HCT116 (cell line): Measurements from ENCODE around the gene ARHGEF17. TPM values are rescaled to one million over a fixed set of nuclear protein-coding genes. Genes with fewer than 3 reads are reported as not detected.

Source experiments
- ATAC-seq: fragments of 200-7000 bp; cut with Tn5 transposase; 2 replicates; pipeline ENCODE4 v1.9.1; 2020; ENCODE audit warnings: mild to moderate bottlenecking, moderate library complexity
- BruUV-seq: library from RNA; stranded (reverse); fragments of 400-500 nt; replicated peaks from 2 replicates; lab custom pipeline; 2021; lab: Mats Ljungman, UMichigan
- CTCF ChIA-PET: fragments of 300-600 bp; sonication (Branson Sonifier 250); formaldehyde crosslinking; loops from one replicate; lab custom pipeline; 2021; ENCODE audit warnings: antibody characterized with exemption; lab: Charles Lee
- POLR2A ChIA-PET: fragments of 300-600, 350-600 bp; sonication (Branson Sonifier 250); formaldehyde crosslinking; loops from one replicate; lab custom pipeline; 2021; ENCODE audit warnings: antibody characterized with exemption; lab: Charles Lee
- RAD21 ChIA-PET, 2 experiments: fragments of 300-600 bp; sonication (Branson Sonifier 250); formaldehyde crosslinking; loops; one replicate each; lab custom pipeline; 2023; ENCODE audit warnings: low total read pairs in 2 of 2; ENCODE audit not compliant: uncharacterized antibody in 2 of 2, unreplicated experiment in 2 of 2, low non-redundant PET in 1 of 2; lab: Charles Lee
- DNase-seq: peaks from one replicate; pipeline ENCODE4 v3.0.0-alpha.2; 2010; ENCODE audit warnings: low read depth, low spot score
- H2AFZ ChIP-seq: fragments of 200-600 bp; shearing (Covaris generic), sonication (generic); 2 replicates; pipeline ENCODE4 v1.6.1; 2017; ENCODE audit warnings: low read depth, mixed run types, mixed read lengths, antibody characterized with exemption, low read length; ENCODE audit not compliant: poor library complexity, severe bottlenecking
- H3K27ac ChIP-seq: 2 replicates; pipeline ENCODE4 v1.5.1; 2012; ENCODE audit warnings: low read depth, low read length
- H3K27me3 ChIP-seq: fragments of 200-600 bp; sonication (generic); 2 replicates; pipeline ENCODE4 v1.6.1; 2016; ENCODE audit warnings: mixed run types, low read length, mixed read lengths; ENCODE audit not compliant: insufficient read depth
- H3K36me3 ChIP-seq, 2 experiments: fragments of 200-500 bp in 1 of 2; fragments of 200-600 bp in 1 of 2; sonication (Bioruptor generic) in 1 of 2; sonication (generic) in 1 of 2; 2 replicates each; pipeline versions ENCODE4 v1.5.1 to v1.6.1; 2014 to 2016; ENCODE audit warnings: low read length in 2 of 2, inconsistent platforms in 1 of 2, mixed read lengths in 1 of 2, mixed run types in 1 of 2; ENCODE audit not compliant: insufficient read depth in 2 of 2, control insufficient read depth in 1 of 2
- H3K4me1 ChIP-seq, 2 experiments: fragments of 200-600 bp in 1 of 2; sonication (generic) in 1 of 2; 2 replicates each; pipeline versions ENCODE4 v1.5.1 to v1.6.1; 2012 to 2017; ENCODE audit warnings: low read length in 2 of 2, inconsistent platforms in 1 of 2, mild to moderate bottlenecking in 1 of 2, mixed read lengths in 1 of 2, mixed run types in 1 of 2, moderate library complexity in 1 of 2; ENCODE audit not compliant: insufficient read depth in 2 of 2, control insufficient read depth in 1 of 2
- H3K4me2 ChIP-seq: fragments of 200-600 bp; sonication (generic); 2 replicates; pipeline ENCODE4 v1.6.1; 2017; ENCODE audit warnings: mixed run types, low read length, mixed read lengths
- H3K4me3 ChIP-seq, 2 experiments: fragments of 200-600 bp in 1 of 2; sonication (generic) in 1 of 2; replicated peaks in 1 of 2; 2 replicates each; pipeline ENCODE4 v1.5.1; 2011 to 2016; ENCODE audit warnings: low read length in 2 of 2, control low read depth in 1 of 2, low read depth in 1 of 2, mild to moderate bottlenecking in 1 of 2, mixed read lengths in 1 of 2, mixed run types in 1 of 2
- H3K79me2 ChIP-seq: fragments of 200-600 bp; sonication (generic); 2 replicates; pipeline ENCODE4 v1.6.1; 2017; ENCODE audit warnings: mild to moderate bottlenecking, mixed run types, low read length, moderate library complexity, mixed read lengths; ENCODE audit not compliant: insufficient read depth
- H3K9ac ChIP-seq: fragments of 200-600 bp; sonication (generic); 2 replicates; pipeline ENCODE4 v1.6.1; 2016; ENCODE audit warnings: low read length, mixed read lengths
- H3K9me2 ChIP-seq: fragments of 200-600 bp; sonication (generic), shearing (Covaris generic); 2 replicates; pipeline ENCODE4 v1.6.1; 2017; ENCODE audit warnings: mixed run types, mild to moderate bottlenecking, moderate library complexity; ENCODE audit not compliant: insufficient read depth
- H3K9me3 ChIP-seq, 2 experiments: fragments of 200-500 bp in 1 of 2; fragments of 200-600 bp in 1 of 2; sonication (Bioruptor generic) in 1 of 2; sonication (generic) in 1 of 2; 2 replicates each; pipeline ENCODE4 v1.6.1; 2014 to 2017; ENCODE audit warnings: low read length in 2 of 2, mixed read lengths in 2 of 2, inconsistent platforms in 1 of 2, low read depth in 1 of 2, mild to moderate bottlenecking in 1 of 2, mixed run types in 1 of 2, moderate library complexity in 1 of 2; ENCODE audit not compliant: control insufficient read depth in 1 of 2, insufficient read depth in 1 of 2
- H4K20me1 ChIP-seq: fragments of 200-600 bp; sonication (generic), shearing (Covaris generic); 2 replicates; pipeline ENCODE4 v1.6.1; 2017; ENCODE audit warnings: mixed run types, mild to moderate bottlenecking, moderate library complexity; ENCODE audit not compliant: insufficient read depth
- EGR1 ChIP-seq: IDR thresholded peaks from 2 replicates; pipeline ENCODE4 v1.6.1; 2012; ENCODE audit warnings: low read depth
- EZH2 ChIP-seq: fragments of 200-600 bp; sonication (generic); IDR thresholded peaks from 2 replicates; pipeline ENCODE4 v1.6.1; 2017; ENCODE audit warnings: antibody characterized with exemption, mixed run types
- EZH2phosphoT487 ChIP-seq: fragments of 200-600 bp; IDR thresholded peaks from 2 replicates; pipeline ENCODE4 v1.6.1; 2018; ENCODE audit warnings: antibody characterized with exemption, borderline replicate concordance
- POLR2A ChIP-seq: IDR thresholded peaks from 2 replicates; pipeline ENCODE4 v1.7.0; 2011; ENCODE audit warnings: borderline replicate concordance; ENCODE audit not compliant: insufficient read depth, insufficient read length; ENCODE audit errors: extremely low read depth
- POLR2AphosphoS5 ChIP-seq: IDR thresholded peaks from 2 replicates; pipeline ENCODE4 v1.6.1; 2011; ENCODE audit warnings: mild to moderate bottlenecking, low read depth, low read length, moderate library complexity
- RAD21 ChIP-seq: IDR thresholded peaks from 2 replicates; pipeline ENCODE4 v1.6.1; 2012; ENCODE audit warnings: low read depth, mild to moderate bottlenecking
- REST ChIP-seq: IDR thresholded peaks from 2 replicates; pipeline ENCODE4 v1.6.1; 2012; ENCODE audit warnings: low read depth
- SIN3A ChIP-seq: IDR thresholded peaks from 2 replicates; pipeline ENCODE4 v1.6.1; 2012; ENCODE audit warnings: low read depth
- SRF ChIP-seq: IDR thresholded peaks from 2 replicates; pipeline ENCODE4 v1.6.1; 2012; ENCODE audit warnings: low read depth
- TCF7L2 ChIP-seq: IDR thresholded peaks from 2 replicates; pipeline ENCODE4 v1.7.0; 2011; ENCODE audit warnings: borderline replicate concordance, inconsistent platforms; ENCODE audit not compliant: insufficient read depth, insufficient read length; ENCODE audit errors: extremely low read depth
- YY1 ChIP-seq: IDR thresholded peaks from 2 replicates; pipeline ENCODE4 v1.6.1; 2011; ENCODE audit warnings: low read length, low read depth, moderate library complexity, mild to moderate bottlenecking; ENCODE audit not compliant: insufficient replicate concordance; ENCODE audit errors: extremely low read depth
- ZBTB33 ChIP-seq: IDR thresholded peaks from 2 replicates; pipeline ENCODE4 v1.6.1; 2011; ENCODE audit warnings: mild to moderate bottlenecking, low read length, moderate library complexity; ENCODE audit not compliant: insufficient replicate concordance; ENCODE audit errors: extremely low read depth
- ZFX ChIP-seq: fragments of 450-650 bp; IDR thresholded peaks from 2 replicates; pipeline ENCODE4 v1.6.1; 2017
- intact Hi-C: fragments of 100-400 bp; cut with micrococcal nuclease; formaldehyde crosslinking; loops from 2 replicates; pipeline ENCODE4 v1.10.0; 2022
- total RNA-seq: library from RNA; stranded (reverse); gene quantifications from one replicate; pipeline ENCODE4 v1.2.1, GENCODE V29; 2021; ENCODE audit not compliant: unreplicated experiment
- TF ChIP-seq, protein P1 (sequence below): IDR thresholded peaks from 2 replicates; pipeline ENCODE4 v1.6.1; 2012
- TF ChIP-seq, protein P2 (sequence below), 3 experiments: fragments of 200-600 bp in 1 of 3; sonication (generic) in 1 of 3; IDR thresholded peaks in 2 of 3; conservative IDR thresholded peaks in 1 of 3; 2 replicates each; pipeline ENCODE4 v1.5.1; 2012 to 2017; ENCODE audit warnings: low read depth in 2 of 3, low read length in 2 of 3, antibody characterized with exemption in 1 of 3, borderline replicate concordance in 1 of 3, control low read depth in 1 of 3, mild to moderate bottlenecking in 1 of 3, mixed read lengths in 1 of 3, mixed run types in 1 of 3, moderate library complexity in 1 of 3; ENCODE audit not compliant: insufficient read depth in 1 of 3
- TF ChIP-seq, protein P3 (sequence below): IDR thresholded peaks from 2 replicates; pipeline ENCODE4 v1.6.1; 2012

ARHGEF17 gene
- total RNA-seq, 1 experiment from 2014 or later = 18.2 TPM

DNA sequence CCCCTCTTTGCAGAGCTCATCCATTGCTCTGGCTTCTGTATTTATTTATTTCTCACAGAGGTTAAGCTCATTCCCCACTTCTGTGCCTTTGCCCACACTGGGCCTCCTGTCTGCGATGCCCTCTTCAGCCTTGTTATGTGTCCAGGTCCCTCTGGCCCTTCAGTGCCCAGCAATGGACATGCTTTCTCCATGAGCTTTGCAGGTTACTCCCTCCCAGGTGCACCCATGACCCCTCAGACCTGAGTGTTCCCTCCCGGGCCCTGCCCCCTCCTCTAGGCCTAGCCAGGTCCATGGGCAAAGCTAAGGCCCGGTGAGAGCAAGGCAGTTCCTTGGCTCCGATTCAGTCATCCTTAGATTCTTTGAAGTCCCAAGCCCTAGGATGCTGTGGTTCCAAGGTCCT, 17.5 kb upstream of the ARHGEF17 start:
- Histone ChIP-seq H3K79me2 (no peaks in the 10 kb centered on the region), H3K9me3 (no peaks in the 10 kb centered on the region), H3K27ac (no peak overlapping the region), H3K9ac (no peak overlapping the region), H3K4me2 (no peak overlapping the region), H3K9me2 (no peaks in the 10 kb centered on the region), H2AFZ (no peak overlapping the region), H4K20me1 (no peaks in the 10 kb centered on the region), H3K36me3 (no peaks in the 10 kb centered on the region), H3K4me1 (peaks cover 4 to 17% of the 10 kb centered on the region in 2 experiments; a peak in 2 of 4 replicates), H3K27me3 (no peaks in the 10 kb centered on the region; the same call in 1 of the 2 replicates), H3K4me3 (no peak overlapping the region)
- intact Hi-C loops = no loop called here
- ATAC-seq (no peak), DNase-seq (no peak)
- ChIA-PET POLR2A (interaction anchor here (1.8 kb wide), 1 partner anchor 105 kb away, joined by 6 read pairs; no protein-coding TSS in a partner anchor), CTCF (interaction anchor here (1.6 to 3.1 kb wide), 3 partner anchors 16 to 459 kb away, joined by 4 to 23 read pairs (median 9); partner anchors contain the start of gene ARHGEF17), RAD21 (no interaction called here)
- TF ChIP-seq, protein P1, sequence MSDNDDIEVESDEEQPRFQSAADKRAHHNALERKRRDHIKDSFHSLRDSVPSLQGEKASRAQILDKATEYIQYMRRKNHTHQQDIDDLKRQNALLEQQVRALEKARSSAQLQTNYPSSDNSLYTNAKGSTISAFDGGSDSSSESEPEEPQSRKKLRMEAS = no peak
- TF ChIP-seq TCF7L2 = no peak
- no peak for TF ChIP-seq SIN3A
- TF ChIP-seq, protein P2, sequence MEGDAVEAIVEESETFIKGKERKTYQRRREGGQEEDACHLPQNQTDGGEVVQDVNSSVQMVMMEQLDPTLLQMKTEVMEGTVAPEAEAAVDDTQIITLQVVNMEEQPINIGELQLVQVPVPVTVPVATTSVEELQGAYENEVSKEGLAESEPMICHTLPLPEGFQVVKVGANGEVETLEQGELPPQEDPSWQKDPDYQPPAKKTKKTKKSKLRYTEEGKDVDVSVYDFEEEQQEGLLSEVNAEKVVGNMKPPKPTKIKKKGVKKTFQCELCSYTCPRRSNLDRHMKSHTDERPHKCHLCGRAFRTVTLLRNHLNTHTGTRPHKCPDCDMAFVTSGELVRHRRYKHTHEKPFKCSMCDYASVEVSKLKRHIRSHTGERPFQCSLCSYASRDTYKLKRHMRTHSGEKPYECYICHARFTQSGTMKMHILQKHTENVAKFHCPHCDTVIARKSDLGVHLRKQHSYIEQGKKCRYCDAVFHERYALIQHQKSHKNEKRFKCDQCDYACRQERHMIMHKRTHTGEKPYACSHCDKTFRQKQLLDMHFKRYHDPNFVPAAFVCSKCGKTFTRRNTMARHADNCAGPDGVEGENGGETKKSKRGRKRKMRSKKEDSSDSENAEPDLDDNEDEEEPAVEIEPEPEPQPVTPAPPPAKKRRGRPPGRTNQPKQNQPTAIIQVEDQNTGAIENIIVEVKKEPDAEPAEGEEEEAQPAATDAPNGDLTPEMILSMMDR (IDR thresholded peaks at IDR 0.05 in 2 of 3, conservative IDR thresholded peaks at IDR 0.05 in 1 of 3; ENCODE audit: borderline replicate concordance in 1 of 3, insufficient read depth in 1 of 3, low read depth in 2 of 3, low read length in 2 of 3) = no peak
- no peak for TF ChIP-seq EZH2
- no peak for TF ChIP-seq POLR2AphosphoS5
- TF ChIP-seq ZFX = no peak
- no peak for TF ChIP-seq ZBTB33
- TF ChIP-seq YY1 = no peak
- no peak for TF ChIP-seq SRF
- TF ChIP-seq EGR1 = no peak
- no peak for TF ChIP-seq EZH2phosphoT487
- TF ChIP-seq, protein P3, sequence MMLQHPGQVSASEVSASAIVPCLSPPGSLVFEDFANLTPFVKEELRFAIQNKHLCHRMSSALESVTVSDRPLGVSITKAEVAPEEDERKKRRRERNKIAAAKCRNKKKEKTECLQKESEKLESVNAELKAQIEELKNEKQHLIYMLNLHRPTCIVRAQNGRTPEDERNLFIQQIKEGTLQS = no peak
- TF ChIP-seq RAD21 = no peak
- TF ChIP-seq POLR2A = no peak
- TF ChIP-seq REST = no peak
- BruUV-seq = no TSS peak
